ENCODE measurements around the gene SIRT7.

- no peak for TF ChIP-seq POLR2A (IDR thresholded peaks at IDR 0.05)
- no peak for TF ChIP-seq CTCF (IDR thresholded peaks at IDR 0.05)
Measured at GRCh38 chr17:81958633-81959342, 40.8 kb upstream of the SIRT7 start.

Measured in adrenal gland (tissue), 5 donors.